D721Med (cell line): ENCODE measurements around the gene CMYA5.

Experiments
- DNase-seq: peaks from one replicate; pipeline ENCODE4 v3.0.0; 2011; ENCODE audit warnings: low spot score; ENCODE audit not compliant: insufficient read length
- FAIRE-seq: peaks from 2 replicates; lab custom pipeline; 2011; peaks lifted over from hg19 to GRCh38; lab: Jason Lieb, UNC
- CTCF ChIP-seq: IDR thresholded peaks from 2 replicates; pipeline ENCODE4 v1.5.1; 2012; ENCODE audit warnings: mild to moderate bottlenecking, control low read depth; ENCODE audit not compliant: insufficient read depth; ENCODE audit errors: missing control alignments

Gene CMYA5

GRCh38 chr5:79793304-79793703 lies 103.7 kb downstream of the CMYA5 start:
- no peak for TF ChIP-seq CTCF
- DNase-seq (no peak), FAIRE-seq (no peak)

- no peak for TF ChIP-seq CTCF
- FAIRE-seq (no peak), DNase-seq (no peak)
These were observed 104.1 kb downstream of the CMYA5 start for GRCh38 chr5:79793722-79794121.

- no peak for DNase-seq
- TF ChIP-seq CTCF, result no peak
- FAIRE-seq, result no peak
These were observed 104.7 kb downstream of the CMYA5 start for GRCh38 chr5:79794347-79794746.

GRCh38 chr5:79795764-79796398 lies 106.2 kb downstream of the CMYA5 start:
- no peak for TF ChIP-seq CTCF
- FAIRE-seq, result no peak

GRCh38 chr5:79798893-79799590 lies 109.4 kb downstream of the CMYA5 start:
- no peak for FAIRE-seq
- no peak for TF ChIP-seq CTCF

More at GRCh38 chr5:79795764-79796398, 106.2 kb downstream of the CMYA5 start:
- DNase-seq, result no peak

GRCh38 chr5:79800979-79801827 lies 111.6 kb downstream of the CMYA5 start:
- no peak for FAIRE-seq
- DNase-seq, result no peak
- no peak for TF ChIP-seq CTCF

More at GRCh38 chr5:79798893-79799590, 109.4 kb downstream of the CMYA5 start:
- DNase-seq, result no peak

GRCh38 chr5:79802406-79802805 lies 112.8 kb downstream of the CMYA5 start:
- TF ChIP-seq CTCF, result no peak
- DNase-seq (no peak), FAIRE-seq (no peak)
